A549 (cell line): Measurements from ENCODE around the gene TM4SF1.

Experiments used
- BCL3 ChIP-seq: fragments of >200 bp; sonication (Bioruptor Twin); formaldehyde crosslinking; IDR thresholded peaks from 3 replicates; pipeline ENCODE4 v1.6.1; 2016
- CBX8 ChIP-seq: fragments of 200-600 bp; sonication (generic); IDR thresholded peaks from 2 replicates; pipeline ENCODE4 v1.6.1; 2016
- CHD2 ChIP-seq: fragments of 150-350 bp; IDR thresholded peaks from 2 replicates; pipeline ENCODE4 v1.6.1; 2014; ENCODE audit warnings: low read length; ENCODE audit not compliant: partially characterized antibody
- CTCF ChIP-seq: fragments of >200 bp; sonication (Bioruptor Twin); formaldehyde crosslinking; IDR thresholded peaks from 3 replicates; pipeline ENCODE4 v1.5.1; 2016
- FOSL2 ChIP-seq, 2 experiments: fragments of 450-650 bp in 1 of 2; fragments of >200 bp in 1 of 2; sonication (Bioruptor Twin) in 1 of 2; formaldehyde crosslinking; IDR thresholded peaks; 2 replicates each; pipeline versions ENCODE4 v1.5.0 to v1.6.1; 2016 to 2020; ENCODE audit warnings: mild to moderate bottlenecking in 1 of 2, moderate library complexity in 1 of 2
- GATA3 ChIP-seq: IDR thresholded peaks from 2 replicates; pipeline ENCODE4 v1.6.1; 2012; ENCODE audit warnings: borderline replicate concordance
- HES2 ChIP-seq: fragments of >200 bp; sonication (Bioruptor Twin); formaldehyde crosslinking; IDR thresholded peaks from 2 replicates; pipeline ENCODE4 v1.6.1; 2016
- MAX ChIP-seq: IDR thresholded peaks from 2 replicates; pipeline ENCODE4 v1.6.1; 2012
- POLR2A ChIP-seq: IDR thresholded peaks from 2 replicates; pipeline ENCODE4 v1.6.1; 2012; ENCODE audit warnings: mild to moderate bottlenecking, low read length
- RAD21 ChIP-seq, 2 experiments: fragments of >200 bp in 1 of 2; sonication (Bioruptor Twin) in 1 of 2; formaldehyde crosslinking in 1 of 2; IDR thresholded peaks in 1 of 2; conservative IDR thresholded peaks in 1 of 2; 2 replicates in 1 of 2; 3 replicates in 1 of 2; pipeline ENCODE4 v1.6.1; 2012 to 2018; ENCODE audit warnings: inconsistent platforms in 1 of 2
- RARB ChIP-seq: fragments of 250-450 bp; sonication (Bioruptor Pico); IDR thresholded peaks from 2 replicates; pipeline ENCODE4 v1.8.0; 2021; ENCODE audit warnings: mild to moderate bottlenecking, moderate library complexity
- RCOR1 ChIP-seq: fragments of 150-350 bp; IDR thresholded peaks from 2 replicates; pipeline ENCODE4 v1.6.1; 2014; ENCODE audit warnings: antibody characterized with exemption, low read length, low read depth
- REST ChIP-seq: fragments of 200-600 bp; sonication (generic); IDR thresholded peaks from 2 replicates; pipeline ENCODE4 v1.6.1; 2016; ENCODE audit warnings: antibody characterized with exemption, mild to moderate bottlenecking, moderate library complexity

- TF ChIP-seq CTCF (no peak), BCL3 (no peak), MAX (no peak), CBX8 (no peak), HES2 (no peak), RAD21 (conservative IDR thresholded peaks at IDR 0.05 in 1 of 2, IDR thresholded peaks at IDR 0.05 in 1 of 2) (no peak), RCOR1 (no peak), RARB (CRISPR knock-in tag) (peak; percentile 42), GATA3 (no peak), CHD2 (no peak), FOSL2 (IDR thresholded peaks at IDR 0.05) (no peak), FOSL2 (CRISPR knock-in tag; IDR thresholded peaks at IDR 0.05) (peak; percentile 43), REST (peak; percentile 39; the same call in 1 of the 2 replicates), POLR2A (no peak)
These were observed 1.8 kb downstream of the TM4SF1 start for GRCh38 chr3:149375501-149376196.
